ENCODE measurements around the gene SDHB. TPM values are rescaled to one million over a fixed set of nuclear protein-coding genes. Genes with fewer than 3 reads are reported as not detected.

SDHB gene
- total RNA-seq, result 100 TPM

- H3K9me3 ChIP-seq (ENCODE audit: low read depth, low read length), result no peaks in the 10 kb centered on the region
- peaks cover 19% of the 10 kb centered on the region for H3K4me1 ChIP-seq (ENCODE audit: insufficient read depth, low read length)
- peak within 1 kb of the TSS; percentile 95 for H3K4me3 ChIP-seq (ENCODE audit: low read length)
- no peaks in the 10 kb centered on the region for H3K27me3 ChIP-seq (ENCODE audit: insufficient read depth, low read length)
These were observed at the start of gene SDHB for GRCh38 chr1:17053685-17054410. SDHB (minus strand) TSS chr1:17054032; CDS start chr1:17054019, 13 bp downstream.

- no peaks in the 10 kb centered on the region for H3K27me3 ChIP-seq (ENCODE audit: insufficient read depth, low read length)
- peaks cover 26% of the 10 kb centered on the region for H3K4me1 ChIP-seq (ENCODE audit: insufficient read depth, low read length)
- H3K4me3 ChIP-seq (ENCODE audit: low read length), result no peak overlapping the region
These were observed 48.4 kb upstream of the SDHB start for GRCh38 chr1:17102232-17102631.

GRCh38 chr1:17101261-17101660 is 47.4 kb upstream of the SDHB start:
- H3K27me3 ChIP-seq (ENCODE audit: insufficient read depth, low read length), result no peaks in the 10 kb centered on the region
- H3K4me3 ChIP-seq (ENCODE audit: low read length), result no peak overlapping the region
- H3K4me1 ChIP-seq (ENCODE audit: insufficient read depth, low read length), result peaks cover 28% of the 10 kb centered on the region
- no peaks in the 10 kb centered on the region for H3K9me3 ChIP-seq (ENCODE audit: low read depth, low read length)

More at GRCh38 chr1:17102232-17102631, 48.4 kb upstream of the SDHB start:
- H3K9me3 ChIP-seq (ENCODE audit: low read depth, low read length), result no peaks in the 10 kb centered on the region

GRCh38 chr1:17099616-17100340 is 45.9 kb upstream of the SDHB start:
- H3K4me1 ChIP-seq (ENCODE audit: insufficient read depth, low read length), result peaks cover 28% of the 10 kb centered on the region
- no peak overlapping the region for H3K4me3 ChIP-seq (ENCODE audit: low read length)
- H3K9me3 ChIP-seq (ENCODE audit: low read depth, low read length), result no peaks in the 10 kb centered on the region
- no peaks in the 10 kb centered on the region for H3K27me3 ChIP-seq (ENCODE audit: insufficient read depth, low read length)

GRCh38 chr1:17098446-17099317 is 44.9 kb upstream of the SDHB start:
- H3K9me3 ChIP-seq (ENCODE audit: low read depth, low read length), result no peaks in the 10 kb centered on the region
- no peaks in the 10 kb centered on the region for H3K27me3 ChIP-seq (ENCODE audit: insufficient read depth, low read length)
- no peak overlapping the region for H3K4me3 ChIP-seq (ENCODE audit: low read length)
- H3K4me1 ChIP-seq (ENCODE audit: insufficient read depth, low read length), result peaks cover 28% of the 10 kb centered on the region

- Histone ChIP-seq H3K4me1 (ENCODE audit: insufficient read depth, low read length) (peaks cover 28% of the 10 kb centered on the region), H3K4me3 (ENCODE audit: low read length) (no peak overlapping the region), H3K27me3 (ENCODE audit: insufficient read depth, low read length) (no peaks in the 10 kb centered on the region), H3K9me3 (ENCODE audit: low read depth, low read length) (no peaks in the 10 kb centered on the region)
These were observed 44.0 kb upstream of the SDHB start for GRCh38 chr1:17097787-17098186.

- peaks cover 28% of the 10 kb centered on the region for H3K4me1 ChIP-seq (ENCODE audit: insufficient read depth, low read length)
- no peaks in the 10 kb centered on the region for H3K27me3 ChIP-seq (ENCODE audit: insufficient read depth, low read length)
- H3K9me3 ChIP-seq (ENCODE audit: low read depth, low read length), result no peaks in the 10 kb centered on the region
- no peak overlapping the region for H3K4me3 ChIP-seq (ENCODE audit: low read length)
These were observed 43.3 kb upstream of the SDHB start for GRCh38 chr1:17097147-17097546.

- H3K9me3 ChIP-seq (ENCODE audit: low read depth, low read length), result no peaks in the 10 kb centered on the region
- H3K4me1 ChIP-seq (ENCODE audit: insufficient read depth, low read length), result peaks cover 28% of the 10 kb centered on the region
- no peak overlapping the region for H3K4me3 ChIP-seq (ENCODE audit: low read length)
- H3K27me3 ChIP-seq (ENCODE audit: insufficient read depth, low read length), result no peaks in the 10 kb centered on the region
These were observed 42.8 kb upstream of the SDHB start for GRCh38 chr1:17096584-17096983.

GRCh38 chr1:17095141-17095540 is 41.3 kb upstream of the SDHB start:
- Histone ChIP-seq H3K9me3 (ENCODE audit: low read depth, low read length) (no peaks in the 10 kb centered on the region), H3K27me3 (ENCODE audit: insufficient read depth, low read length) (no peaks in the 10 kb centered on the region), H3K4me3 (ENCODE audit: low read length) (no peak overlapping the region), H3K4me1 (ENCODE audit: insufficient read depth, low read length) (peaks cover 28% of the 10 kb centered on the region)

- no peaks in the 10 kb centered on the region for H3K27me3 ChIP-seq (ENCODE audit: insufficient read depth, low read length)
- H3K4me1 ChIP-seq (ENCODE audit: insufficient read depth, low read length), result peaks cover 25% of the 10 kb centered on the region
- H3K4me3 ChIP-seq (ENCODE audit: low read length), result no peak overlapping the region
- no peaks in the 10 kb centered on the region for H3K9me3 ChIP-seq (ENCODE audit: low read depth, low read length)
These were observed 40.8 kb upstream of the SDHB start for GRCh38 chr1:17094664-17095063.

GRCh38 chr1:17093822-17094393 is 40.1 kb upstream of the SDHB start:
- no peak overlapping the region for H3K4me3 ChIP-seq (ENCODE audit: low read length)
- H3K9me3 ChIP-seq (ENCODE audit: low read depth, low read length), result no peaks in the 10 kb centered on the region
- H3K27me3 ChIP-seq (ENCODE audit: insufficient read depth, low read length), result no peaks in the 10 kb centered on the region
- H3K4me1 ChIP-seq (ENCODE audit: insufficient read depth, low read length), result peaks cover 19% of the 10 kb centered on the region

- Histone ChIP-seq H3K4me3 (ENCODE audit: low read length) (no peak overlapping the region), H3K9me3 (ENCODE audit: low read depth, low read length) (no peaks in the 10 kb centered on the region), H3K4me1 (ENCODE audit: insufficient read depth, low read length) (no peaks in the 10 kb centered on the region)
These were observed 37.4 kb upstream of the SDHB start for GRCh38 chr1:17091252-17091651.

GRCh38 chr1:17089506-17089905 is 35.7 kb upstream of the SDHB start:
- no peaks in the 10 kb centered on the region for H3K9me3 ChIP-seq (ENCODE audit: low read depth, low read length)
- no peaks in the 10 kb centered on the region for H3K27me3 ChIP-seq (ENCODE audit: insufficient read depth, low read length)
- no peaks in the 10 kb centered on the region for H3K4me1 ChIP-seq (ENCODE audit: insufficient read depth, low read length)
- no peak overlapping the region for H3K4me3 ChIP-seq (ENCODE audit: low read length)

More at GRCh38 chr1:17091252-17091651, 37.4 kb upstream of the SDHB start:
- no peaks in the 10 kb centered on the region for H3K27me3 ChIP-seq (ENCODE audit: insufficient read depth, low read length)

- Histone ChIP-seq H3K4me3 (ENCODE audit: low read length) (no peak overlapping the region), H3K27me3 (ENCODE audit: insufficient read depth, low read length) (no peaks in the 10 kb centered on the region), H3K4me1 (ENCODE audit: insufficient read depth, low read length) (peaks cover 12% of the 10 kb centered on the region), H3K9me3 (ENCODE audit: low read depth, low read length) (no peaks in the 10 kb centered on the region)
These were observed 32.9 kb upstream of the SDHB start for GRCh38 chr1:17086751-17087150.

GRCh38 chr1:17084787-17085186 is 31.0 kb upstream of the SDHB start:
- peaks cover 19% of the 10 kb centered on the region for H3K4me1 ChIP-seq (ENCODE audit: insufficient read depth, low read length)
- H3K27me3 ChIP-seq (ENCODE audit: insufficient read depth, low read length), result no peaks in the 10 kb centered on the region
- H3K9me3 ChIP-seq (ENCODE audit: low read depth, low read length), result no peaks in the 10 kb centered on the region
- no peak overlapping the region for H3K4me3 ChIP-seq (ENCODE audit: low read length)
